NT2/D1 (cell line): ENCODE measurements around the gene REEP3.

Source experiments
- DNase-seq: peaks from one replicate; pipeline ENCODE4 v3.0.0-alpha.2; 2011; ENCODE audit warnings: low read depth, low spot score
- H3K27me3 ChIP-seq: 2 replicates; pipeline ENCODE4 v1.6.0; 2011; ENCODE audit warnings: mild to moderate bottlenecking; ENCODE audit not compliant: insufficient read length, insufficient read depth
- H3K36me3 ChIP-seq: 2 replicates; pipeline ENCODE4 v1.6.1; 2011; ENCODE audit warnings: mild to moderate bottlenecking, low read length, mixed read lengths; ENCODE audit not compliant: insufficient read depth, insufficient read length
- H3K4me1 ChIP-seq: 2 replicates; pipeline ENCODE4 v1.5.1; 2011; ENCODE audit not compliant: insufficient read depth, insufficient read length
- H3K4me3 ChIP-seq: 2 replicates; pipeline ENCODE4 v1.5.1; 2011; ENCODE audit warnings: low read depth; ENCODE audit not compliant: insufficient read length
- H3K9ac ChIP-seq: 2 replicates; pipeline ENCODE4 v1.6.0; 2011; ENCODE audit warnings: low read depth; ENCODE audit not compliant: insufficient read length
- H3K9me3 ChIP-seq: 2 replicates; pipeline ENCODE4 v1.5.1; 2011; ENCODE audit warnings: mild to moderate bottlenecking, low read length; ENCODE audit not compliant: insufficient read depth
- SUZ12 ChIP-seq: IDR thresholded peaks from 2 replicates; pipeline ENCODE4 v1.6.1; 2011; ENCODE audit not compliant: insufficient read length, insufficient read depth; ENCODE audit errors: extremely low read depth
- YY1 ChIP-seq: IDR thresholded peaks from 2 replicates; pipeline ENCODE4 v1.6.1; 2011; ENCODE audit not compliant: insufficient read length, insufficient read depth
- ZNF274 ChIP-seq: IDR thresholded peaks from 2 replicates; pipeline ENCODE4 v1.6.1; 2011; ENCODE audit warnings: mild to moderate bottlenecking, low read depth, low read length

The REEP3 gene

GRCh38 chr10:63641799-63642198, 120.6 kb downstream of the REEP3 start:
- TF ChIP-seq ZNF274 (no peak), SUZ12 (no peak), YY1 (no peak)
- H3K9me3 ChIP-seq, result no peaks in the 10 kb centered on the region
- H3K27me3 ChIP-seq, result no peaks in the 10 kb centered on the region
- H3K4me1 ChIP-seq, result no peaks in the 10 kb centered on the region
- H3K9ac ChIP-seq, result no peak overlapping the region
- H3K4me3 ChIP-seq, result no peak overlapping the region
- no peaks in the 10 kb centered on the region for H3K36me3 ChIP-seq
- DNase-seq, result no peak

- H3K4me3 ChIP-seq, result no peak overlapping the region
- H3K36me3 ChIP-seq, result no peaks in the 10 kb centered on the region
- H3K9me3 ChIP-seq, result no peaks in the 10 kb centered on the region
- no peaks in the 10 kb centered on the region for H3K27me3 ChIP-seq
- H3K4me1 ChIP-seq, result no peaks in the 10 kb centered on the region
- H3K9ac ChIP-seq, result no peak overlapping the region
- no peak for TF ChIP-seq YY1
- no peak for TF ChIP-seq ZNF274
- no peak for TF ChIP-seq SUZ12
- no peak for DNase-seq
Observed at GRCh38 chr10:63642808-63643207, 121.6 kb downstream of the REEP3 start.

DNA sequence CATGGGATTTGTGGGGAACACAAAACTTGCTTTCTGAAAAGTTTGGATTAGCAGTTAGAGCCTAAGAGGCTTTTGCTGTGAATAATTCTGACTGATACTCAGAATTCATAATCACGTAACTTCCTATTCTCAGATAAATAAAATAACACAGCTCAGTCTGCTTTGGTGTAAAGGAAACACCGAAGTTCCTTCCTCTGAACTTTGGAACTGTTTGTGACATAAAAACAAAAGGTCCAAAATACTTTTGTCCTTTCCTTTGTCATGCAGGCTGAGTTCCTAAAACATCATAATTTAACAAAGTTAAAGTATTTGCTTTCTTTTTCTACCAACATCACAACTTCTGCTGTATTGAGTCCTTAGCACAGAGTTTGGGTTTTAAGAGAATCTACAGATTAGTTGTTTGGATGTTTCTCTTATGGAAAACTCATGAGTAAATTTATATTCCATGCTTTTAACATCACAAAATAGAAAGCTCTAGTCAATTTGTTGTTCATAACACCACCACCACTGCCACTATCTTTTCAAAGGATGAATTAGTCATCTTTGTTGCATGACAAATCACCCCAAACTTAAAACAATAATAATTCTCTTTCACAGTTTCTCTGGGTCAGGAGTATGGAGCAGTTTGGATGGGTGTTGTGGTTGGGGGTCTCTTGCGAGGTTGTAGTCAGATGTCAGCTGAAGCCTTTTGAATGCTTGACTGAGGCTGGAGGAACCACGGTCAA, 123.4 kb downstream of the REEP3 start:
- H3K27me3 ChIP-seq, result no peaks in the 10 kb centered on the region
- no peaks in the 10 kb centered on the region for H3K9me3 ChIP-seq
- no peaks in the 10 kb centered on the region for H3K4me1 ChIP-seq
- H3K36me3 ChIP-seq, result no peaks in the 10 kb centered on the region
- no peak for DNase-seq
- TF ChIP-seq ZNF274, result no peak
- TF ChIP-seq YY1, result no peak
- TF ChIP-seq SUZ12, result no peak
- no peak overlapping the region for H3K9ac ChIP-seq
- H3K4me3 ChIP-seq, result no peak overlapping the region

DNA sequence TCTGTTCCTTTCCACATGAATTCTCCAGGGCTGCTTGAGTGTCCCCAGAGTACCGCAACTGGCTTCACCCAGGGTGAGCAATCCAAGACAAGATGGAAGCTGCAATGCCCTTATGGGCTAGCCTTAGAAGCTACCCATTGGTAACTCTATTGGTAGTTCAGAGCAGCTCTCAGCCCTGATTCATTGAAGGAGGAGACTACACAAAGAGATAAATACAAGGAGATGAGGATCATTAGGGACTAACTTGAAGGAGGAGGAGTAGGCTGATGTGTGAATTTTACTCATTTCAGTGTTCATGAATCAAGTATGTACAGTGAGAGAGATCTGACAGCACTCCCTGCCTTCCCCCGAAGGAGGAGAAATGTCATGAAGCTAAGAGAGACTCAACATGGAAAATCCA, 124.0 kb downstream of the REEP3 start:
- no peak overlapping the region for H3K4me3 ChIP-seq
- no peak overlapping the region for H3K9ac ChIP-seq
- no peaks in the 10 kb centered on the region for H3K9me3 ChIP-seq
- DNase-seq, result no peak
- no peaks in the 10 kb centered on the region for H3K4me1 ChIP-seq
- no peaks in the 10 kb centered on the region for H3K36me3 ChIP-seq
- no peaks in the 10 kb centered on the region for H3K27me3 ChIP-seq
- TF ChIP-seq ZNF274, result no peak
- no peak for TF ChIP-seq YY1
- no peak for TF ChIP-seq SUZ12

DNA sequence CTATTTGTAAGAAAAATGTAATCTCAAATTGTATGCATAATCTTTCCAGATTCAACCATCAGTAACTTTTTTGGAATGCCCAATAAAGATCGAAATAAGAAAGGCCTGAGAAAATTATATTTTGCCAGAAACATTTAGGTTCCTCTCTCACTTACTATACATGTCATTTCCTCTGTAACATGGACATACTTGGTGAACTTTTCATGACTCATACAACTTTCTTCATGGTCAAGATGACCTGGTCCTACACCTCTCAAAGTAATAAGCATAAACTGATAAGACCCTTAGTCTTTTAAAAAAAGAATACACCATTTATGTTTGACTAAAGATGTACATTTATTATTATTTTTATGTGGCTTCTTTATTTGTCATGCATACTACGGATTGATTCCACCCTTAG, 125.3 kb downstream of the REEP3 start:
- no peak for TF ChIP-seq ZNF274
- no peak for TF ChIP-seq SUZ12
- no peak for TF ChIP-seq YY1
- DNase-seq, result no peak
- Histone ChIP-seq H3K4me1 (no peaks in the 10 kb centered on the region), H3K9me3 (no peaks in the 10 kb centered on the region), H3K27me3 (no peaks in the 10 kb centered on the region), H3K4me3 (no peak overlapping the region), H3K36me3 (no peaks in the 10 kb centered on the region), H3K9ac (no peak overlapping the region)

DNA sequence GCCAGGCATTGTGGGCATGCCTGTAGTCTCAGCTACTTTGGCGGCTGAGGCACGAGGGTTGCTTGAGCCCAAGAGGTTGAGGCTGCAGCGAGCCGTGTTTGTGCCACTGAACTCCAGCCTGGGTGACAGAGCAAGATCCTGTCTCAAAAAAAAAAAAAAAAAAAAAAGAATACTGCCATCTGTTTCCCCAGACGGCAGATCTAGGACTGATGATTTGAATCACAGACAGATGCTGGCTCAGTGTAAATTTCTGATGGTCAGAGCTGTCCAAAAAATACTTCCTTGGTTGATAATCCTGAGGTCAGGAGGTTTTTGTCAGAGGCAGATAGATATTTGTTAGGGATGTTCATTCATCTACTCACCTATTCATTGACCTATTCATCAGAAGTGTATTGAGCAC, 130.7 kb downstream of the REEP3 start:
- H3K36me3 ChIP-seq, result no peaks in the 10 kb centered on the region
- H3K9ac ChIP-seq, result no peak overlapping the region
- H3K9me3 ChIP-seq, result no peaks in the 10 kb centered on the region
- TF ChIP-seq SUZ12 (no peak), ZNF274 (no peak)
- no peak for DNase-seq
- no peak overlapping the region for H3K4me3 ChIP-seq
- no peaks in the 10 kb centered on the region for H3K27me3 ChIP-seq
- no peaks in the 10 kb centered on the region for H3K4me1 ChIP-seq

GRCh38 chr10:63653747-63654146, 132.5 kb downstream of the REEP3 start:
- Histone ChIP-seq H3K36me3 (no peaks in the 10 kb centered on the region), H3K9me3 (no peaks in the 10 kb centered on the region), H3K27me3 (no peaks in the 10 kb centered on the region), H3K9ac (no peak overlapping the region), H3K4me3 (no peak overlapping the region), H3K4me1 (no peaks in the 10 kb centered on the region)
- no peak for TF ChIP-seq ZNF274
- no peak for TF ChIP-seq SUZ12
- TF ChIP-seq YY1, result no peak
- DNase-seq, result no peak
